Measurements from ENCODE around the gene PLD1. TPM values are rescaled to one million over a fixed set of nuclear protein-coding genes. Genes with fewer than 3 reads are reported as not detected.

PLD1 gene
- total RNA-seq, 1 donor from 2014 or later, result 8.8 TPM

DNA sequence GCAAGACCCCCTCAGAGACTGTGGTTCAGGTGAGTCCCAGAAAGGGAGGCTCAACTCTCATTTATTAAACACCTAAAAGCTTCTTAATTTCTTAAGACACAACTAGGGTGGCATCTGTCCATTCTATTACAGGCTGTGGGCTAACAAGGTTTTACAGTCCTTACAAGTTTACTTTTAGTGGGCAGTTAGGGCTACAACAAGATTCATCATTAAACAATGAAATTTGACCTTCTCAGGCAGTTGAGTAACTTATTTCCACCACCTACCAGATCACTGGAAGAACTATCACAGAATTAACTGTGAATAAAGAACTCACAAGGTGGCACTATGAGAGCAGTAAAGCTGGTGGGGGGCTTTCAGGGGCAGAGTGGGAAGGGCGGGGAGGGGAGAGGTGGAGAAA is 132.6 kb downstream of the PLD1 start:
- H3K36me3 ChIP-seq, result peaks cover 2 to 12% of the 10 kb centered on the region in 2 donors
- H3K9me3 ChIP-seq, result no peaks in the 10 kb centered on the region

DNA sequence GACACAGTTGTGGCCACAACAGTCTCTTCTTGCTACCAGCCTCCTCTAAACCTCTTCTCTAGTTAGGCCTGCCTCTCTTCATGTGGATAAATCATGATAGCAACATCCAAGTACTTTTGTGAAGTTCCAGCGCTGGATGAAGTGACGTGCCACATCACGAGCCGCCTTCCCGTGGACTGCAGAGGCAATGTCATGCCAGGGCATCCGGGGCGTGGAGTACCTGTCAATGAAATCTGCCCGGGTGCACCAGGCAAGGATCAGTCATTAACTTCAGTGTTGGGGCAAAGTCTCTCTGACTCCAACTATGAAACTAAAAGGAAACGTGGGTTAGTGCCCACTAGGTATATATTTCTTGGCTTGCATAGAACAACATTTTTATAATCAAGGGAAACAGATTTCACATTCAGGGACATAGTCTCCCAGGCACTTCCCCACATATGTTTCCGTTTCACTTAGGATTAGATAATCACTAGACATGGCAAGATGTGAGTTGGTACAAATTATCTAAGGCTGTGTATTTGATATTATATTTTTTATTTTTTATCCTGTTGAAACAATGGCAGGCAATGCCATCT is 133.6 kb downstream of the PLD1 start:
- TF ChIP-seq, protein P1, sequence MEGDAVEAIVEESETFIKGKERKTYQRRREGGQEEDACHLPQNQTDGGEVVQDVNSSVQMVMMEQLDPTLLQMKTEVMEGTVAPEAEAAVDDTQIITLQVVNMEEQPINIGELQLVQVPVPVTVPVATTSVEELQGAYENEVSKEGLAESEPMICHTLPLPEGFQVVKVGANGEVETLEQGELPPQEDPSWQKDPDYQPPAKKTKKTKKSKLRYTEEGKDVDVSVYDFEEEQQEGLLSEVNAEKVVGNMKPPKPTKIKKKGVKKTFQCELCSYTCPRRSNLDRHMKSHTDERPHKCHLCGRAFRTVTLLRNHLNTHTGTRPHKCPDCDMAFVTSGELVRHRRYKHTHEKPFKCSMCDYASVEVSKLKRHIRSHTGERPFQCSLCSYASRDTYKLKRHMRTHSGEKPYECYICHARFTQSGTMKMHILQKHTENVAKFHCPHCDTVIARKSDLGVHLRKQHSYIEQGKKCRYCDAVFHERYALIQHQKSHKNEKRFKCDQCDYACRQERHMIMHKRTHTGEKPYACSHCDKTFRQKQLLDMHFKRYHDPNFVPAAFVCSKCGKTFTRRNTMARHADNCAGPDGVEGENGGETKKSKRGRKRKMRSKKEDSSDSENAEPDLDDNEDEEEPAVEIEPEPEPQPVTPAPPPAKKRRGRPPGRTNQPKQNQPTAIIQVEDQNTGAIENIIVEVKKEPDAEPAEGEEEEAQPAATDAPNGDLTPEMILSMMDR (IDR thresholded peaks at IDR 0.05), result no peak
- no peaks in the 10 kb centered on the region for H3K27me3 ChIP-seq
- no peaks in the 10 kb centered on the region for H3K4me1 ChIP-seq
- no peak overlapping the region for H3K4me3 ChIP-seq
- H3K36me3 ChIP-seq, result peaks cover 10 to 20% of the 10 kb centered on the region in 2 donors
- intact Hi-C loops (cut with DNase I), result no loop called here
- DNase-seq (ENCODE audit: low spot score in 2 of 2), result no peak
- no peaks in the 10 kb centered on the region for H3K9me3 ChIP-seq
- H3K27ac ChIP-seq, result no peak overlapping the region

More for the DNA sequence above, 132.6 kb downstream of the PLD1 start:
- TF ChIP-seq, protein P1 (IDR thresholded peaks at IDR 0.05), result no peak
- H3K27me3 ChIP-seq, result no peaks in the 10 kb centered on the region
- no peak overlapping the region for H3K4me3 ChIP-seq
- no peak for DNase-seq (ENCODE audit: low spot score in 2 of 2)
- no peak overlapping the region for H3K27ac ChIP-seq
- intact Hi-C loops (cut with DNase I), result no loop called here
- no peaks in the 10 kb centered on the region for H3K4me1 ChIP-seq

DNA sequence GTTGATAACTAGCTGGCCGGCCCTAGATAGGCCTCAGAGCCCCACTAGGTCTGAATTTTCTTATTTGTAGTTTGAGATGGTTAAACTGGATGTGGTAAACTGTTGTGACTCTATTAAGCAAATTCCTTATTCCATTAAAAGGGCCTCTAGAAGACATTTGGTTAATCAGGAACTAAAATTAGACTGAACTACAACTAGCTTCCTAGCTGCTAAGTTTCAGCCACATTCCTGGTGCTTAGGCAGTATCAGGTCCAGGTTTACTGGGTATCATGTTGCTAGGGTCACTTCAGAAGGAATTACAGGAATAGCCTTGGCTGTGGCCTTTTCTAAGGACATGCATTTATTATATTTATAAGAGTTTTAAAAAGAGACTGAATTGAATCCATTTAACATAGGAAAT is 136.3 kb downstream of the PLD1 start:
- TF ChIP-seq, protein P1 (IDR thresholded peaks at IDR 0.05), result no peak
- intact Hi-C loops (cut with DNase I), result no loop called here
- no peak for DNase-seq (ENCODE audit: low spot score in 2 of 2)
- Histone ChIP-seq H3K27ac (no peak overlapping the region), H3K27me3 (no peaks in the 10 kb centered on the region), H3K4me3 (no peak overlapping the region), H3K9me3 (no peaks in the 10 kb centered on the region), H3K36me3 (peaks cover 10 to 23% of the 10 kb centered on the region in 2 donors), H3K4me1 (no peaks in the 10 kb centered on the region)

DNA sequence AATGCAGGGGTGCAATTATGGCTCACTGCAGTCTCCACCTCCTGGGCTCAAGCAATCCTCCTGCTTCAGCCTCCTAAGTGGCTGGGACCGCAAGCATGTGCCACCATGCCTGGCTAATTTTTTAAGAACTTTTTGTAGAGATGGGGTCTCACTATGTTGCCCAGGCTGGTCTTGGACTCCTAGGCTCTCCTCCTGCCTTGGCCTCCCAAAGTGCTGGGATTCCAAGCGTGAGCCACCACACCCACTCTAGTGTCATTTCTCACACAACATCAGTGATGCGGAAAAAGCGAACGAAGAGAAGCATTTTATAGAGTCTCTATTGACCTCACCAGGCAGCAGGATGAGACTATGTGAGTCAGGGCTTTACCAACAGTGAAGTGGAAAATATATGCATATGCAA is 137.7 kb downstream of the PLD1 start:
- no peak overlapping the region for H3K27ac ChIP-seq
- TF ChIP-seq, protein P1 (IDR thresholded peaks at IDR 0.05), result no peak
- DNase-seq (ENCODE audit: low spot score in 2 of 2), result no peak

DNA sequence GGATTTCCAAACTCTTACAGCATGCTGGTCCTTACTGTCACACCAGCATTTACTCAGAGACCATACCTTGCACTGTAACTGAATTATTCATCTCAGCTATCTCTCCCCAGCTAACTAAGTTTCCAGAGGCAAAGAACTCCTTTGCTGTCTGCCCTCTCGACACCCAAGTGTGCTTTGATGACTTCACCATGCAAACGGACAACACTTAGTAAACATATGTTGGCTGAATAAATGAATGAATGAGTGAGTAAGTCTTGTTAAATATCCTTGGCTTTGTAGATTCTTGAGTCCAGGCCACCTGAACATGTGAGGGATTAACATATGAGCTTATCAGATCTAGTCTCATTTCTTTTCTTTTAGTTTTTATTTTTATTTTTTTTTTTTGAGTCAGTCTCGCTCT is 138.2 kb downstream of the PLD1 start:
- Histone ChIP-seq H3K4me1 (no peaks in the 10 kb centered on the region), H3K9me3 (no peaks in the 10 kb centered on the region), H3K27me3 (no peaks in the 10 kb centered on the region), H3K27ac (no peak overlapping the region), H3K36me3 (peaks cover 10 to 23% of the 10 kb centered on the region in 2 donors), H3K4me3 (no peak overlapping the region)
- no peak for DNase-seq (ENCODE audit: low spot score in 2 of 2)
- intact Hi-C loops (cut with DNase I), result no loop called here
- TF ChIP-seq, protein P1 (IDR thresholded peaks at IDR 0.05), result no peak

More for the DNA sequence above, 137.7 kb downstream of the PLD1 start:
- Histone ChIP-seq H3K9me3 (no peaks in the 10 kb centered on the region), H3K27me3 (no peaks in the 10 kb centered on the region), H3K4me1 (no peaks in the 10 kb centered on the region), H3K36me3 (peaks cover 10 to 23% of the 10 kb centered on the region in 2 donors), H3K4me3 (no peak overlapping the region)
- intact Hi-C loops (cut with DNase I), result no loop called here

DNA sequence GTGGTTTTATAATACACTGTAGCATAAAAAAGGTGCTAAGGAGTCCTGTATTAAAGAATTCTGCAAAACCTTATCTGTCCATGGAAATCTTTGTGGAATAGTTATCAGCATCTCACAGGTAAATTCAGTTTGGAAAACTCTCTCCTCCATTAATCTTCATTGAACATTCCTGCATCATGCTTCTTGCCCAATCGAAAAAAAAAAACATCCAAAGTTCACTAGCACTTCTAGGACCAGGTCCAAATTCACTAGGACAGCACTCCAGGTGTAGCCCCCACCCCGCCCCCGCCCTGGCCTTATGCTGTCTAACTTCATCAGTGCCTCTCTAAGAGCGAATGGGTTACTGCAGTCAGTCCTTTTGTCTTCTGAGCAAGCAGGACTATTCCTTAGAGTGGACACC is 138.6 kb downstream of the PLD1 start:
- intact Hi-C loops (cut with DNase I), result no loop called here
- H3K9me3 ChIP-seq, result no peaks in the 10 kb centered on the region
- no peak for DNase-seq (ENCODE audit: low spot score in 2 of 2)
- no peak overlapping the region for H3K27ac ChIP-seq
- no peaks in the 10 kb centered on the region for H3K27me3 ChIP-seq
- H3K4me1 ChIP-seq, result no peaks in the 10 kb centered on the region
- TF ChIP-seq, protein P1 (IDR thresholded peaks at IDR 0.05), result no peak
- H3K36me3 ChIP-seq, result peaks cover 10 to 23% of the 10 kb centered on the region in 2 donors
- H3K4me3 ChIP-seq, result no peak overlapping the region
